ENCODE measurements around the gene GLI3.
A peak's percentile ranks its signal among the peaks of the same experiment; 100 is the strongest.

Gene GLI3

GRCh38 chr7:42236976-42237810 lies at the start of gene GLI3:
GLI3 (minus strand) TSS chr7:42237209; CDS start chr7:42223253, 13,956 bp downstream.
- peak; percentile 37 for DNase-seq

DNA sequence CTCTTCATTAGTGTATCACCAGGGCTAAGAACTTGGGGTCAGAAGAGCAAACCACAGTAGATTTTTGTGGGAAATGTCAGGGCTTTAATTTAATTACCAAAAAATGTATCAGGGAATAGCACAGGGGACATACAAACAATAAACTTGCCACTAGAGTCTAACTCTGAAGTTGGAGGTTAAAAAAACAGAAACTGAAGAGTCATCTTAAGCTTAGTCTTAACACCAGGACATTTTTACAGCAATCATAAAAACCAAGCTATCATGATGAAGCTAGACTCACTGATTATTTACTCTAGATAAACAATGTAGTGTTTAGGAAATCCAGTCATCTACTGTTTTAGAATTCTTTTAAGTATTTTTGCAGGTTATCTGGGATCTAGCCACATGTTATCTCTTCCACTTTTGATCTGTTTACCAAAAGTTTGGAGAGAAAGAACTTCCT lies 48.4 kb upstream of the GLI3 start:
- DNase-seq, result no peak

DNA sequence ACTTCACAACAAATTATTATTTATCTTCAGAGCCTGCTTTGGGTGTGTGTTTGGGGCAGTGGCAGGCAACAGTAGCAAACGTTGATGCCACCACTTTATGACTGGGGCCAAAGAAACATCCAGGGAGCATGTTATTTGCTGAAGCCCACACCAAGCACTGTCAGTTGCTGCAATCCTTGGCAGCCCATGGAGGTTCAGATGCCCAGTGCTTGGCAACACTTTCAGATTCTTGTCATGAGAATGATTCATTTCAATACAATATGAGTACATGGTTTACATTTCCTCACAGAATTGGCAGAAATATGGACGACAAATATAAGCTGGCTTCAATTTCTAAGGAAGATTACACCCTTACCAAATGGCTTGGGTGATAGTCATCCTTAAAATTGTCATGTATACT lies 46.5 kb upstream of the GLI3 start:
- DNase-seq, result no peak

- no peak for DNase-seq
Measured at GRCh38 chr7:42278344-42278743, 41.3 kb upstream of the GLI3 start.

GRCh38 chr7:42274053-42274452 lies 37.0 kb upstream of the GLI3 start:
- DNase-seq, result no peak

- DNase-seq, result no peak
Measured at GRCh38 chr7:42272793-42273665, 36.0 kb upstream of the GLI3 start.

- no peak for DNase-seq
Measured at GRCh38 chr7:42269161-42269560, 32.2 kb upstream of the GLI3 start.

DNA sequence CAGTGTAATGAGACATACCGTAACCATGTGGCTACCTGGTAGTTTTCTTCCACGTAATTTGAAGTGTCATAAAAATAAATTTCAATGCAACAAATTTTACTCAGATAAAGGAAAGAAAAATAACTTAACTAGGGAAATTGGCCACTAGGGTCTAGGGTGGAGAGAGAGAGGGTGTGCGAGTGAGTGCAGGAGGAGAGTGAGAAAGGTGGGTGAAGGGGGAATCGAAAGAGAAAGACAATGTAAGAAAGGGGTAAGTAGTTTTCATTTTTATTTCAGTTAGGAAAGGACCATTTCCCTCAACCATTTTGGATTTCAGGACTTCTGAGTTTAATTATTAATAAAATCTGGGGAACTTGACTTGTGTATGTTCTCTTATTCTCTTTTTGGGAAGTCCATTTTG lies 27.7 kb upstream of the GLI3 start:
- DNase-seq, result no peak

- DNase-seq, result no peak
Measured at GRCh38 chr7:42263971-42264370, 27.0 kb upstream of the GLI3 start.

GRCh38 chr7:42262964-42263363 lies 26.0 kb upstream of the GLI3 start:
- DNase-seq, result peak; percentile 6

- DNase-seq, result no peak
Measured at GRCh38 chr7:42254217-42254616, 17.2 kb upstream of the GLI3 start.

GRCh38 chr7:42253316-42253715 lies 16.3 kb upstream of the GLI3 start:
- DNase-seq, result no peak

DNA sequence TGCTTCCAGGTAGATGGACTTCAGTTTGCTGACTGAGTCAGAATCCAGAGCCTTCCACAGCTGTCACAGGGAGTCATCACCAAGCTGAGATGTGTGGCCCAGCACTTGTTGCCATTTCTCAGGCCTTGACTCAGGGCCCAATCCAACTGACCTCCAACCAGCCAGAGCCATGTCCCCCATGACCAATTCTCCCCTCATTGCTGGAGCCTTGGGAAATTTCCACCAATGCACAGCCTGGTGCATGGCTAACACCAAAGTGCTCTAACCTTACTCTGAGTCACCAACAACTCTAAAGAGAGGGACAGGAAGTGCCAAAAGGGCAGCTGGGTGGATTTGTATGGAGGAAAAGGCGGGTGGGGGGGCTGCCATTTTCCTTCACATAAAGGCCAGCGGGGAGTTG lies 13.4 kb upstream of the GLI3 start:
- DNase-seq, result no peak

- no peak for DNase-seq
Measured at GRCh38 chr7:42248579-42248978, 11.6 kb upstream of the GLI3 start.

DNA sequence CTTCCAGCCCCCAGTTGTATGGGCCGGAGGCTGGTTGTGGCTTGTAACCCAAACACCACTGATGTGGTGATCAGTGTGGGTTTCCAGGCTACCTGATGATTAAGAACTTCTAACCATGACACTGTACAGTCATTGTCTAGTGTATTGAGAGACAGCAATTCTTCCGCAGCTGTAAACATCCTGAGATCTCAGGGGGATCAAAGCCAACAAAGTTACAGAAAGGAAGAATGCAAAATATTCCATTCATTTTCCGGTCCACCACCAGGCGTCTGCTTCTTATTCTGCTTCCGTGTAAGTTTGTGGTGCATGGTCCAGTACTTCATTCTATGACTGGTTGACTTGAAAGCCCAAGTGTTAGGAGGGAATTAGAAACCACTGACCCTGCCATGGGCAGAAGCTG lies 10.3 kb upstream of the GLI3 start:
- no peak for DNase-seq

- no peak for DNase-seq
Measured at GRCh38 chr7:42244828-42245227, 7.8 kb upstream of the GLI3 start.

DNA sequence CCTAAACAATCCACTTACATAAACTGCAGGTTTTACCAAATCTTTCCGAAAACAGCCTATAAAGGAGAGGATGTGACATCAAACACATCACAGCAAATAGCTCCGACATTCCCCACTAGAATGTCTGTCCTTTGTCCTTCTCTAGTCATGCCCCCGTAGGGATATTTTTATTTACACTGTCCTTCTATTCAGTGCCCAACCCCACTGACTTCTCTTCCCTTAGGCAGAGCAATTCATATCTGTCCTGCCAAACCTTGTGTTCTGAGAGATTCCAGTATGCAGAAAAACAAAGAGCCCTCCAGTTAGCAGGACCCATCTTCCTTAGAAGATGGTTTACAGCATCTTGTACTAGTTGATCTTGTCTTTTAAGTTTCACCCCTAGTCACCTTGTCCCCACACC lies 5.4 kb upstream of the GLI3 start:
- DNase-seq, result no peak

DNA sequence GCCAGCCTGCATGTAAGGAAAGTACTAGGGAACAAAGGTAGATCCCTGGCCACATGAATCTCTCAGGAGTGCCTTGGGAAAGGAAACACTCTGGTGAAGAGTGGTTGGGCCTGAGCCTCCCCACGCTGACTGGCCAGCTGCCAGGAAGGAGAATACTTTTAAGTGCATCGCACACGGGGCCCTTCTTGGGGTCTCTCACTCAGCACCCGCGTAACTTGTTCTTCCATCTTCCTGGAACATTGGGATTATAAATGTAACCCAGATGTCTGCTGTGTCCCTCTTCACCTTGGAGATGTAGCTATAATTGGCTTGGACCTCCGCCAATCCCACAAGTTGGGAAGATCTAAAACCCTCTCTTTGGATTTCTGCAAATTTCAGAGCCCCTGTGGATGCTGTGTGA lies 4.4 kb upstream of the GLI3 start:
- DNase-seq, result no peak

DNA sequence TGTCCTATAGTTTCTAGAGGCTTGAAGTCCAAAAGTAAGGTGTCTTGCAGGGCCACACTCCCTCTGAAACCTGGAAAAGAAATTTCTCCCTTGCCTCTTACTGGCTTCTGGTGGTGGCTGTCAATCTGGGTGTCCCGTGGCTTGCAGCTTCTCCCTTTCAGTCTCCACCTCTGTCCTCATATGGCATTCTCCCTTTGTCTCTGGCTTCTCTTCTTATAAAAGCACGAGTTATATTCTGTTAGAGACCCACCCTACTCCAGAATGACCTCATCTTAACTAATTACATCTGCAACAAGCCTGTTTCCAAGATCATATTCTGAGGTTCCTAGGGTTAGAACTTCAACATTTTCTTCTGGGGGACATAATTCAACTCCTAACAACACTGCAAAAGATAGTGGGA lies 3.4 kb upstream of the GLI3 start:
- DNase-seq, result no peak

GRCh38 chr7:42238709-42239366 lies 1.8 kb upstream of the GLI3 start:
- no peak for DNase-seq

DNA sequence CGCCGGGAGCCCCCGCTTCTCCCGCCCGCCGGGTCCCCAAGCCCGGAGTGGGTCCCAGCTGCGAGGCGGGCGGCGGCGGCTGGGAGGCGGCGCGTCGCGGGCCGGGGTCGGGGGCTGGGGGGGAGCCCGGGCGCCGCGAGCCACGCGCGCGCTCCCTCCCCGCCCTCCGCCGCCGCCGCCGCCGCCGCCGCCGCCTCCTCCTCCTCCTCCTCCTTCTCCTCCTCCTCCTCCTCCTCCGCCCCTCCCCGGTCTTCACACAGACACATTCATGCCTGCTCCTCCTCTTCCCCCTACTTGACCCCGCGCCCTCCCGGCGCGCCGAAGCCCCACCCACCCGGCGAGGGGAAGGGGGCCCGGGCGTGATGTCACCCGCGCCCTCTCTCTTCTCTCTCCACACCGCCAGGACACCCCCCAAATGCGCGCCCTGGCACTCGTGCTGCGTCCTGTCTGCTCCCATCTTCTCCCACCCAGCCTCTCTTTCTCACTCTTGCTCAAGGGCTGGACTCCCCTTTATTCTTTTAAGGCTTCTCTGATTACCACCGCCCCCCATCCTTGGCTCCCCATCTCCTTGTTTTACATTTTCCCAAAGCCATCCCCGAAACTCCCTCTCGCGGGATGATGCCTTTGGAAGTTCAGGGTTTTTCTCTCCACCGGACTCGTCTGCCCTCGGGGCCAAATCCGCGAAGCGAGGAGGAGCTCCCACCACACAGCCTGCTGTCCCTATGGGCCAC lies 967 bp upstream of the GLI3 start:
- no peak for DNase-seq

- DNase-seq, result no peak
Measured at GRCh38 chr7:42236266-42236975, 588 bp downstream of the GLI3 start.
